Gastroesophageal sphincter (tissue), 4 donors: ENCODE data around the gene CAMTA2. TPM values are rescaled to one million over a fixed set of nuclear protein-coding genes. Genes with fewer than 3 reads are reported as not detected.
A peak's percentile ranks its signal among the peaks of the same experiment; 100 is the strongest.

Source experiments
- ATAC-seq: fragments of 150-250 bp; one replicate; pipeline ENCODE4 v1.9.1; 2016; ENCODE audit warnings: mild to moderate bottlenecking, moderate library complexity
- H3K27ac ChIP-seq, 4 donors: fragments of 200-600 bp; sonication (generic) in 3 of 4; 1 replicate in 3 of 4; 2 replicates in 1 of 4; pipeline ENCODE4 v1.5.1; 2016 to 2019
- H3K27me3 ChIP-seq: fragments of 200-600 bp; sonication (generic); one replicate; pipeline ENCODE4 v1.5.1; 2019
- H3K36me3 ChIP-seq, 2 donors: fragments of 200-600 bp; sonication (generic); one replicate each; pipeline ENCODE4 v1.5.1; 2019; ENCODE audit warnings: control low read depth in 1 of 2
- H3K4me1 ChIP-seq, 3 donors: fragments of 200-600 bp; sonication (generic); 1 replicate in 2 of 3; 2 replicates in 1 of 3; pipeline ENCODE4 v1.5.1; 2016 to 2019; ENCODE audit warnings: control low read depth in 2 of 3
- H3K4me3 ChIP-seq, 2 donors: fragments of 200-600 bp; sonication (generic); one replicate each; pipeline ENCODE4 v1.5.1; 2019; ENCODE audit warnings: mild to moderate bottlenecking in 1 of 2, moderate library complexity in 1 of 2
- H3K9me3 ChIP-seq, 3 donors: fragments of 200-600 bp; sonication (generic); one replicate each; pipeline ENCODE4 v1.5.1; 2017 to 2019; ENCODE audit warnings: control low read depth in 2 of 3
- CTCF ChIP-seq, 4 experiments: fragments of 200-600 bp in 2 of 4; fragments of 450-650 bp in 2 of 4; sonication (generic) in 1 of 4; IDR thresholded peaks; one replicate each; pipeline ENCODE4 v1.5.1; 2017 to 2019; ENCODE audit warnings: antibody characterized with exemption in 4 of 4, mild to moderate bottlenecking in 2 of 4, moderate library complexity in 2 of 4
- EP300 ChIP-seq: sonication (generic); formaldehyde crosslinking; IDR thresholded peaks from one replicate; pipeline ENCODE4 v1.6.1; 2017; ENCODE audit warnings: antibody characterized with exemption, mild to moderate bottlenecking
- POLR2A ChIP-seq, 2 donors: fragments of 450-650 bp; IDR thresholded peaks; one replicate each; pipeline ENCODE4 v1.6.1; 2017; ENCODE audit warnings: antibody characterized with exemption in 2 of 2, mild to moderate bottlenecking in 2 of 2, moderate library complexity in 1 of 2
- POLR2AphosphoS5 ChIP-seq: sonication (generic); formaldehyde crosslinking; IDR thresholded peaks from one replicate; pipeline ENCODE4 v1.6.1; 2017; ENCODE audit warnings: antibody characterized with exemption
- WGBS, 2 donors: methylation state at CpG; one replicate each; pipeline ENCODE4 v1.1.5; 2018; ENCODE audit warnings: low coverage in 1 of 2; 5-methylcytosine and 5-hydroxymethylcytosine counted together
- total RNA-seq, 4 donors: library from RNA; depleted of rRNA; stranded (reverse); fragments of >200 nt; gene quantifications; one replicate each; pipeline ENCODE4 v1.1.0, GENCODE V29; 2016

Gene CAMTA2
- total RNA-seq, 4 donors from 2014 or later: 16.7 to 50.0 (median 26.1) TPM

GRCh38 chr17:5002121-5002788 is 14.8 kb upstream of the CAMTA2 start:
- Histone ChIP-seq H3K4me3 (no peak overlapping the region), H3K4me1 (peaks cover 0 to 34% (median 18%) of the 10 kb centered on the region in 3 donors), H3K27ac (no peak overlapping the region), H3K27me3 (no peaks in the 10 kb centered on the region), H3K36me3 (peaks cover 0 to 67% of the 10 kb centered on the region in 2 donors), H3K9me3 (no peaks in the 10 kb centered on the region)
- TF ChIP-seq EP300: no peak
- no peak for TF ChIP-seq POLR2A (IDR thresholded peaks at IDR 0.05)
- no peak for TF ChIP-seq POLR2AphosphoS5
- TF ChIP-seq CTCF (IDR thresholded peaks at IDR 0.05): no peak
- WGBS, 2 donors: 87% methylated on average over 3 of the region's 20 CpGs; no CpG with 5 or more reads in 1 of the 2 donors
- ATAC-seq: no peak

GRCh38 chr17:5000237-5000639 is 12.8 kb upstream of the CAMTA2 start:
- Histone ChIP-seq H3K9me3 (no peaks in the 10 kb centered on the region), H3K4me1 (peaks cover 0 to 42% (median 24%) of the 10 kb centered on the region in 3 donors), H3K27ac (peak overlapping the region; percentile 4 to 94 (median 87)), H3K36me3 (peaks cover 0 to 47% of the 10 kb centered on the region in 2 donors), H3K4me3 (peak overlapping the region; percentile 57 to 84), H3K27me3 (no peaks in the 10 kb centered on the region)
- TF ChIP-seq EP300 (no peak), POLR2AphosphoS5 (peak; percentile 85), POLR2A (IDR thresholded peaks at IDR 0.05) (no peak), CTCF (IDR thresholded peaks at IDR 0.05) (no peak)
- WGBS, 2 donors: 40% methylated on average over 3 of the region's 11 CpGs; no CpG with 5 or more reads in 1 of the 2 donors
- peak; percentile 65 for ATAC-seq

- H3K9me3 ChIP-seq: no peaks in the 10 kb centered on the region
- WGBS, 2 donors: 4 to 29% methylated on average over 3 to 4 of the region's 12 CpGs
- peaks cover 0 to 40% of the 10 kb centered on the region in 2 donors for H3K36me3 ChIP-seq
- peaks cover 0 to 42% (median 24%) of the 10 kb centered on the region in 3 donors for H3K4me1 ChIP-seq
- H3K4me3 ChIP-seq: peak overlapping the region; percentile 57 to 84
- H3K27me3 ChIP-seq: no peaks in the 10 kb centered on the region
- peak overlapping the region; percentile 4 to 98 (median 94) for H3K27ac ChIP-seq
- ATAC-seq: no peak
- TF ChIP-seq POLR2AphosphoS5 (no peak), POLR2A (IDR thresholded peaks at IDR 0.05) (no peak), EP300 (no peak), CTCF (IDR thresholded peaks at IDR 0.05) (no peak)
Measured at GRCh38 chr17:4999430-5000093, 12.1 kb upstream of the CAMTA2 start.

- Histone ChIP-seq H3K4me1 (peaks cover 0 to 42% (median 24%) of the 10 kb centered on the region in 3 donors), H3K4me3 (peak overlapping the region; percentile 57 to 84), H3K9me3 (no peaks in the 10 kb centered on the region), H3K36me3 (peaks cover 0 to 33% of the 10 kb centered on the region in 2 donors), H3K27ac (peak overlapping the region; percentile 68 to 98 (median 94)), H3K27me3 (no peaks in the 10 kb centered on the region)
- 0 to 13% methylated on average over 3 to 6 of the region's 14 CpGs for whole genome bisulfite sequencing, 2 donors
- no peak for TF ChIP-seq POLR2A (IDR thresholded peaks at IDR 0.05)
- TF ChIP-seq EP300: no peak
- TF ChIP-seq POLR2AphosphoS5: no peak
- TF ChIP-seq CTCF (IDR thresholded peaks at IDR 0.05): no peak
- no peak for ATAC-seq
Measured at GRCh38 chr17:4998732-4999429, 11.4 kb upstream of the CAMTA2 start.
